Natural killer cell (primary cell): Measurements from ENCODE around the gene HDAC4. TPM values are rescaled to one million over a fixed set of nuclear protein-coding genes. Genes with fewer than 3 reads are reported as not detected.

ENCODE experiments used
- ATAC-seq, 3 donors: fragments of 150-1000 bp in 2 of 3; fragments of 200-7000 bp in 1 of 3; cut with Tn5 transposase; 1 replicate in 1 of 3; 2 replicates in 2 of 3; pipeline ENCODE4 v1.10.0; 2021; ENCODE audit warnings: mild to moderate bottlenecking in 2 of 3, moderate library complexity in 2 of 3
- DNase-seq, 2 donors: peaks; one replicate each; pipeline versions ENCODE4 v3.0.0 to v3.0.0-alpha.2; 2013 to 2021; ENCODE audit warnings: mixed read lengths in 1 of 2
- H3K27ac ChIP-seq: one replicate; pipeline ENCODE4 v1.5.1; 2013; ENCODE audit warnings: mild to moderate bottlenecking, low read length
- H3K27me3 ChIP-seq: one replicate; pipeline ENCODE4 v1.6.1; 2013; ENCODE audit warnings: low read length; ENCODE audit not compliant: control insufficient read depth, insufficient read depth
- H3K36me3 ChIP-seq: one replicate; pipeline ENCODE4 v1.6.1; 2013; ENCODE audit warnings: low read length; ENCODE audit not compliant: control insufficient read depth, insufficient read depth
- H3K4me1 ChIP-seq: one replicate; pipeline ENCODE4 v1.6.1; 2013; ENCODE audit warnings: low read length; ENCODE audit not compliant: control insufficient read depth, insufficient read depth
- H3K4me3 ChIP-seq: one replicate; pipeline ENCODE4 v1.5.1; 2013; ENCODE audit warnings: low read length
- H3K9me3 ChIP-seq: one replicate; pipeline ENCODE4 v1.6.1; 2013; ENCODE audit warnings: low read length; ENCODE audit not compliant: control insufficient read depth, insufficient read depth
- H3K27ac Mint-ChIP-seq, 2 donors: one replicate each; pipeline ENCODE4 v1.8.0; 2022; ENCODE audit warnings: mild to moderate bottlenecking in 2 of 2, mixed read lengths in 2 of 2, moderate library complexity in 1 of 2
- H3K27me3 Mint-ChIP-seq, 2 donors: one replicate each; pipeline ENCODE4 v1.8.0; 2022; ENCODE audit warnings: low read depth in 2 of 2, mixed read lengths in 2 of 2
- H3K36me3 Mint-ChIP-seq: one replicate; pipeline ENCODE4 v1.8.0; 2022; ENCODE audit warnings: mixed read lengths
- H3K4me1 Mint-ChIP-seq, 2 donors: one replicate each; pipeline ENCODE4 v1.8.0; 2022; ENCODE audit warnings: mixed read lengths in 2 of 2
- H3K4me3 Mint-ChIP-seq: one replicate; pipeline ENCODE4 v1.8.0; 2022; ENCODE audit warnings: mild to moderate bottlenecking, moderate library complexity, mixed read lengths
- H3K9me3 Mint-ChIP-seq, 2 donors: one replicate each; pipeline ENCODE4 v1.8.0; 2022; ENCODE audit warnings: mixed read lengths in 2 of 2
- CTCF ChIP-seq: fragments of 200-600 bp; IDR thresholded peaks from one replicate; pipeline ENCODE4 v1.8.0; 2022; ENCODE audit warnings: antibody characterized with exemption
- WGBS: methylation state at CpG from one replicate; pipeline ENCODE4 v1.1.7; 2013; ENCODE audit warnings: missing lambda C conversion rate; ENCODE audit not compliant: insufficient coverage; 5-methylcytosine and 5-hydroxymethylcytosine counted together
- intact Hi-C: fragments of 100-400 bp; cut with micrococcal nuclease; formaldehyde crosslinking; loops from one replicate; pipeline ENCODE4 v1.14.2; 2022
- total RNA-seq, 4 donors: library from RNA; stranded (reverse); fragments of 120-200 nt in 1 of 4; gene quantifications; one replicate each; pipeline versions ENCODE4 v1.2.3 to v1.2.4, GENCODE V29; 2013 to 2022

HDAC4 gene
- total RNA-seq, 3 donors from 2014 or later (not counting 1 experiment from before 2014, with no cell fraction given), result 74.9 to 105 (median 100) TPM

- WGBS, result 85% methylated on average over 10 of the region's 10 CpGs
- no peak for TF ChIP-seq CTCF
- peaks cover 81 to 86% of the 10 kb centered on the region in 2 donors for H3K4me1 Mint-ChIP-seq
- H3K9me3 ChIP-seq, result no peaks in the 10 kb centered on the region
- no peaks in the 10 kb centered on the region for H3K36me3 ChIP-seq
- no peak overlapping the region for H3K27ac ChIP-seq
- H3K4me3 Mint-ChIP-seq, result peak overlapping the region; percentile 98
- H3K4me3 ChIP-seq, result no peak overlapping the region
- H3K36me3 Mint-ChIP-seq, result no peaks in the 10 kb centered on the region
- no peaks in the 10 kb centered on the region for H3K9me3 Mint-ChIP-seq
- H3K27me3 Mint-ChIP-seq, result no peaks in the 10 kb centered on the region
- peak overlapping the region; percentile 99 for H3K27ac Mint-ChIP-seq
- H3K27me3 ChIP-seq, result no peaks in the 10 kb centered on the region
- DNase-seq (no peak), ATAC-seq (no peak)
- H3K4me1 ChIP-seq, result peaks cover 77% of the 10 kb centered on the region
- intact Hi-C loops, result loop anchor here (5.0 to 10.0 kb wide), 5 partner anchors 113 to 355 kb away; no protein-coding TSS in a partner anchor
Observed at GRCh38 chr2:239269173-239269885, 131.5 kb downstream of the HDAC4 start.

GRCh38 chr2:239268549-239268948 is 132.3 kb downstream of the HDAC4 start:
- intact Hi-C loops, result loop anchor here (5.0 to 10.0 kb wide), 5 partner anchors 114 to 356 kb away; no protein-coding TSS in a partner anchor
- Mint-ChIP-seq H3K27ac (peak overlapping the region; percentile 99), H3K27me3 (no peaks in the 10 kb centered on the region), H3K9me3 (no peaks in the 10 kb centered on the region), H3K36me3 (no peaks in the 10 kb centered on the region), H3K4me3 (peak overlapping the region; percentile 98), H3K4me1 (peaks cover 79 to 82% of the 10 kb centered on the region in 2 donors)
- Histone ChIP-seq H3K4me3 (no peak overlapping the region), H3K9me3 (no peaks in the 10 kb centered on the region), H3K27ac (no peak overlapping the region), H3K36me3 (no peaks in the 10 kb centered on the region), H3K4me1 (peaks cover 77% of the 10 kb centered on the region), H3K27me3 (no peaks in the 10 kb centered on the region)
- 46% methylated on average over 3 of the region's 3 CpGs for WGBS
- DNase-seq (no peak), ATAC-seq (no peak)
- TF ChIP-seq CTCF, result no peak

GRCh38 chr2:239268082-239268481 is 132.7 kb downstream of the HDAC4 start:
- TF ChIP-seq CTCF, result no peak
- no peak for ATAC-seq
- Mint-ChIP-seq H3K4me1 (peaks cover 77 to 79% of the 10 kb centered on the region in 2 donors), H3K4me3 (peak overlapping the region; percentile 98), H3K36me3 (no peaks in the 10 kb centered on the region), H3K27me3 (no peaks in the 10 kb centered on the region), H3K27ac (peak overlapping the region; percentile 99), H3K9me3 (no peaks in the 10 kb centered on the region)
- H3K36me3 ChIP-seq, result no peaks in the 10 kb centered on the region
- H3K4me3 ChIP-seq, result no peak overlapping the region
- H3K27ac ChIP-seq, result peak overlapping the region; percentile 91
- intact Hi-C loops, result loop anchor here (5.0 to 10.0 kb wide), 5 partner anchors 114 to 357 kb away; no protein-coding TSS in a partner anchor
- H3K27me3 ChIP-seq, result no peaks in the 10 kb centered on the region
- 84% methylated on average over 6 of the region's 6 CpGs for WGBS
- no peaks in the 10 kb centered on the region for H3K9me3 ChIP-seq
- no peak for DNase-seq
- peaks cover 76% of the 10 kb centered on the region for H3K4me1 ChIP-seq
